GM23338 (cell line): Measurements from ENCODE around the gene ZFY.

Source experiments
- CTCF ChIP-seq, 2 experiments: fragments of 200-600 bp in 1 of 2; sonication (generic) in 1 of 2; conservative IDR thresholded peaks; 2 replicates each; pipeline versions ENCODE4 v1.5.1 to v1.6.1; 2016 to 2017; ENCODE audit warnings: antibody characterized with exemption in 2 of 2, low read depth in 2 of 2, mild to moderate bottlenecking in 2 of 2, moderate library complexity in 1 of 2
- EZH2 ChIP-seq: fragments of 200-600 bp; sonication (generic); IDR thresholded peaks from one replicate; pipeline ENCODE4 v1.8.0; 2017; ENCODE audit warnings: antibody characterized with exemption, mild to moderate bottlenecking, low read depth; ENCODE audit not compliant: unreplicated experiment
- POLR2AphosphoS5 ChIP-seq: IDR thresholded peaks from 2 replicates; pipeline ENCODE4 v1.6.1; 2016; ENCODE audit warnings: antibody characterized with exemption, low read depth

DNA sequence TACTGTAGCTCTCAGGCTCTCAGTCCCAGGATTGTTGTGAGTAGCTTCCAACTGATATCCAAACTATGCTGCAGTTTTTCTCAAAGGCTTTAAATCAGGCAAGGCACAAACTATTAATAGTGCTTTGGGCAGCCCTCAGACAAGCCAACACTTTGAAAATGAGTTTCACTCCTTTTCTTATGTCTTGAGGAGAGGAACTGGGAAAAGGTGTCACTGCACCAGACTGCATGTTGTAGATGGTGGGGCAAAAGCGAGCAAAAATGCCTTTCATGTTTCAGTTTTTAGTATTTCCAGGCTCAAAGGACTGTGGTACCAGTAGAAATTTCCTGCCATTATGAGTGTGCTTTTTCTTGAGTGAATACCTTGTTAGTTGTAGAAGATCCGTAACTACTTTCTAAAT lies 39.1 kb upstream of the ZFY start:
- no peak for TF ChIP-seq EZH2
- TF ChIP-seq CTCF (conservative IDR thresholded peaks at IDR 0.05; ENCODE audit: low read depth in 2 of 2), result no peak
- TF ChIP-seq POLR2AphosphoS5, result no peak
